Neuron (in vitro differentiated cells): ENCODE measurements around the gene TCF12.

Source experiments
- H2AFZ ChIP-seq: one replicate; pipeline ENCODE4 v1.6.1; 2013; ENCODE audit warnings: low read depth, mild to moderate bottlenecking, inconsistent platforms, low read length, moderate library complexity
- H3K27me3 ChIP-seq: one replicate; pipeline ENCODE4 v1.6.1; 2013; ENCODE audit warnings: low read length; ENCODE audit not compliant: insufficient read depth
- H3K36me3 ChIP-seq: one replicate; pipeline ENCODE4 v1.6.1; 2013; ENCODE audit warnings: low read length; ENCODE audit not compliant: insufficient read depth
- H3K4me1 ChIP-seq: one replicate; pipeline ENCODE4 v1.6.1; 2013; ENCODE audit warnings: low read length; ENCODE audit not compliant: insufficient read depth
- H3K4me3 ChIP-seq: 2 replicates; pipeline ENCODE4 v1.5.1; 2013; ENCODE audit warnings: mild to moderate bottlenecking, low read length, moderate library complexity
- H3K9me3 ChIP-seq: one replicate; pipeline ENCODE4 v1.6.1; 2013; ENCODE audit warnings: low read length

TCF12 gene

DNA sequence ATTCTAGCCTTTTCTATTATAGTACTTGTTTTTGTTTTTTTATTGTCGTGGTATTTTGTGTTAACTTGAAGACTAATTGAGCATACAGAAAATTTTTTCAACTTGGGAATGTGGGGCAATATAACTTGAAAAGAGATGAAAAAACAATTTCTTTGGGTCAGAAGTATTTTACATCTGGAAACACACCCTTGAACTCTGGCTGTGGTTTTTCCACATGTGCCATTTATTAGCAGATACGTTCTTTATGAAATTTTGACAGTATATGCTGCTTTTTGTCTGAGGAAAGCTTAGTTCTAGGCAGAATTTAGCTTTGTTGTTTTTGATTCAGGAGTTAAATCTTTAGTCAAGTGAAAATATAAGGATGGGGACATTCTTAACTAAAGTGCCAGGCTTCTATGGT is 44.7 kb downstream of the TCF12 start:
- Histone ChIP-seq H3K36me3 (no peaks in the 10 kb centered on the region), H3K27me3 (no peaks in the 10 kb centered on the region), H3K9me3 (no peaks in the 10 kb centered on the region), H3K4me1 (peaks cover 29% of the 10 kb centered on the region), H3K4me3 (no peak overlapping the region), H2AFZ (no peak overlapping the region)

GRCh38 chr15:56963710-56964109 is 45.3 kb downstream of the TCF12 start:
- H3K36me3 ChIP-seq: no peaks in the 10 kb centered on the region
- H3K4me1 ChIP-seq: peaks cover 24% of the 10 kb centered on the region
- H3K27me3 ChIP-seq: no peaks in the 10 kb centered on the region
- no peaks in the 10 kb centered on the region for H3K9me3 ChIP-seq
- H3K4me3 ChIP-seq: no peak overlapping the region
- no peak overlapping the region for H2AFZ ChIP-seq

- Histone ChIP-seq H3K36me3 (no peaks in the 10 kb centered on the region), H3K4me3 (no peak overlapping the region), H2AFZ (no peak overlapping the region), H3K9me3 (no peaks in the 10 kb centered on the region), H3K4me1 (peaks cover 24% of the 10 kb centered on the region), H3K27me3 (no peaks in the 10 kb centered on the region)
Measured at GRCh38 chr15:56964182-56964581, 45.7 kb downstream of the TCF12 start.

DNA sequence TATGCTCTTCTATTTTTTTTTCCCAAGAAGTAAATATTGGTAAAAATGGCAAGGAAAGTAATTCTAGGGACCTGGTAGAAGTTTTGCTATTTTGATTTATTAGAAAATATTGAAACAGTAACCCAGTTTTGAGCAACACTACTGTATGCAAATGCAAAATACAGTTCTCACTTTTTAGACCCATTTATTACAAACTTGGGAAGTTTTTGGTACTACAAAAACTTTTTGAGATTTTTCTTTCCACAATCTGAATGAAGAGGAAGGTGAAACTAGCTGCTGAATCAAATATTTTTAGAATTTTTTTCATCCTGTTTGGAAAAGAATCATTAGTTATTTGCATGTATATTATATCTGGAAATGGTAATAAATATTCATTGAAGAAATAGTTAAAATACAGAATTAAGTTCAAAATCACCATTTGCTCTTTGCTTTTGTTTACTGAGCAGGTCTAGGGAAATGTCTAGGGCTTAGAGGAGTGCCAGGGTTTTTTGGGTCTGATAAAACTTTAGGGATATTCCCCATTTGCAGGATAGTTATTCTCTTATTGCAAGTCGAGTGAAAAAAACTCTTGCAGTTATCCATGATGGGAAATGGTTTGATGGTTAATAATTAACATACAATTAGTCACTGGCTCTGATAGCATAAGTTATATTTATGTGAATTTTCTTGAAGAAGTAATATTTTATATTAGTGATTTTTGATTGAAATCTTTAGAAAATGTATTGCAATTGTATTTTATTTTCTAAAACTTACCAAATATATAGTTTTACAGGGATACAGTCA is 47.0 kb downstream of the TCF12 start:
- no peaks in the 10 kb centered on the region for H3K27me3 ChIP-seq
- no peak overlapping the region for H2AFZ ChIP-seq
- H3K36me3 ChIP-seq: no peaks in the 10 kb centered on the region
- peaks cover 24% of the 10 kb centered on the region for H3K4me1 ChIP-seq
- no peak overlapping the region for H3K4me3 ChIP-seq
- no peaks in the 10 kb centered on the region for H3K9me3 ChIP-seq

DNA sequence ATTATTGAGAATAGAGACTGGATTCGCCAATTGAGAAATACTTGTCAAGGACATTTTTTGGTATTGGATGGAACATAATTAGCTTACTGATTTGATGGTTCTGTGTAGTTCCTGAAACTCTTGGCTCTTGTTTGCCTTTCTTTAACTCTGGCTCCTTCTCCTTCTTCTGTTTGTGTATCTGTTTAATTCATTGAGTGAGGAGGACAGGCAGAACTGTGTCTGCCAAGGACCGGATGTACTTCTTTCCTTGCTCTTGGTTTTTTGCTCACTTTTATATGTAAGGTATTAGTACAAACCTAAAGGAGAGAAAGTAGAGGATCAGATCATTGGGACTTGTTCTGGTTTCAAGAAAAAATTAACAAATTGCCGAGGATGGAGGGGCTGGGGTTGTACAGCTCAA is 48.9 kb downstream of the TCF12 start:
- Histone ChIP-seq H3K4me1 (peaks cover 20% of the 10 kb centered on the region), H3K4me3 (no peak overlapping the region), H3K9me3 (no peaks in the 10 kb centered on the region), H2AFZ (no peak overlapping the region), H3K27me3 (no peaks in the 10 kb centered on the region), H3K36me3 (no peaks in the 10 kb centered on the region)

GRCh38 chr15:56968256-56968655 is 49.8 kb downstream of the TCF12 start:
- Histone ChIP-seq H3K4me3 (no peak overlapping the region), H3K9me3 (no peaks in the 10 kb centered on the region), H2AFZ (no peak overlapping the region), H3K27me3 (no peaks in the 10 kb centered on the region), H3K36me3 (no peaks in the 10 kb centered on the region), H3K4me1 (peaks cover 11% of the 10 kb centered on the region)

DNA sequence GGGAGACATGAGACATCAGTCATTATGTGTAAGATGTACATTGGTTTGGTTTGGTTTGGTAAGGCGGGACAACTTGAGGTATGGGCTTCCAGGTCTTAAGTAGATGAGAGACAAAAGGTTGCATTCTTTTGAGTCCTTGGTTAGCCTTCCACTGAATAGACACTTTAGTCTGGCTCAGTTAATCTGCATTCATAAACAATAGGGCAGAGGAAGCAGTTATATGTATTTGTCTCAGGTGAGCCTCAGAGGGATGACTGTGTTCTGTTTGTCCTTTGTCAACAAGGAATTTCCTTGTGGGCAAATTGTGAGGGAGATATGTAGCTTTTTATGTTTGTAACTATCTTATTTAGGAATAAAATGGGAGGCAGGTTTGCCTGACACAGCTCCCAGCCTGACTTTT is 50.4 kb downstream of the TCF12 start:
- Histone ChIP-seq H3K36me3 (no peaks in the 10 kb centered on the region), H3K4me3 (no peak overlapping the region), H3K27me3 (no peaks in the 10 kb centered on the region), H3K4me1 (peaks cover 6% of the 10 kb centered on the region), H3K9me3 (no peaks in the 10 kb centered on the region), H2AFZ (no peak overlapping the region)

- Histone ChIP-seq H3K27me3 (no peaks in the 10 kb centered on the region), H2AFZ (no peak overlapping the region), H3K4me3 (no peak overlapping the region), H3K4me1 (peaks cover under 1% of the 10 kb centered on the region), H3K9me3 (no peaks in the 10 kb centered on the region), H3K36me3 (no peaks in the 10 kb centered on the region)
Measured at GRCh38 chr15:56969265-56969895, 50.9 kb downstream of the TCF12 start.

GRCh38 chr15:56971571-56971970 is 53.1 kb downstream of the TCF12 start:
- H3K27me3 ChIP-seq: no peaks in the 10 kb centered on the region
- no peak overlapping the region for H2AFZ ChIP-seq
- no peaks in the 10 kb centered on the region for H3K4me1 ChIP-seq
- H3K4me3 ChIP-seq: no peak overlapping the region
- H3K36me3 ChIP-seq: no peaks in the 10 kb centered on the region
- no peaks in the 10 kb centered on the region for H3K9me3 ChIP-seq

DNA sequence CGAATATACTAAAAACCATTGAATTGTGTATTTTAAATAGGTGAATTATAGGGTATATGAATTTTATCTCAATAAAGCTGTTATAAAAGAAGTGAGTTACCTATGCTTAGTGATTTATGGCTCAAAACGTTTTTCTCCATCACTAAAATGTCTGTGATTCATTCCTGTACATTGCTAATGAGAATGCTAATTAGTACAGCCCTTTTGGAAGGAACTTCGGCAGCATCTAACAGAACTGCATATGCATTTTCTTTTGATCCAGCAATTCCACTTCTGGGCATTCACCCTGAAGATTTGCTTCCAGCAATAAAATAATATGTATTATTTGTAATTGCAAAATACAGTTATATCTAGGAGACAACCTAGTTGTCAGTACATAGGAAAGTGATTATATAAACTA is 53.6 kb downstream of the TCF12 start:
- no peak overlapping the region for H3K4me3 ChIP-seq

DNA sequence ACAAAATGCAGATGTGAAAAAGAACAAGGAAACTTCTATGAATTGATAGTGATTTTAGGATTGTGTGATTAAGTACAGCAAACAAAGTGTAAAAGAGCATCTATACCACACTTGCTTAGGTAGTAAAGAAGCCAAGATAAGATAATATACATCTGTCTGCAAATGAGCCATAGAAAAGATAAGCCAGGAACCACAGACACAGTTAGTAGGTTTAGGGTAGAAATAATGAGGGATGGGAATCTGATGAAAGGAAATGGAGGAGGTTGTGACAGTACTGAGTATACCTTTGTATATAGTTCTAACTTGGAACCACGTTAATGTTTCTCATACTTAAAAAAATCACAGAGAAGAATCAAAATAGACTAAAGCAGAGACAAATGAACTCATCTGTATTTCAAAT is 54.0 kb downstream of the TCF12 start:
- Histone ChIP-seq H3K27me3 (no peaks in the 10 kb centered on the region), H3K4me1 (no peaks in the 10 kb centered on the region), H3K36me3 (no peaks in the 10 kb centered on the region), H3K9me3 (no peaks in the 10 kb centered on the region), H2AFZ (no peak overlapping the region), H3K4me3 (no peak overlapping the region)

More for the DNA sequence above, 53.6 kb downstream of the TCF12 start:
- Histone ChIP-seq H3K36me3 (no peaks in the 10 kb centered on the region), H3K27me3 (no peaks in the 10 kb centered on the region), H2AFZ (no peak overlapping the region), H3K9me3 (no peaks in the 10 kb centered on the region), H3K4me1 (no peaks in the 10 kb centered on the region)

GRCh38 chr15:56973463-56973862 is 55.0 kb downstream of the TCF12 start:
- Histone ChIP-seq H3K4me3 (no peak overlapping the region), H3K27me3 (no peaks in the 10 kb centered on the region), H2AFZ (no peak overlapping the region), H3K9me3 (no peaks in the 10 kb centered on the region), H3K36me3 (no peaks in the 10 kb centered on the region), H3K4me1 (no peaks in the 10 kb centered on the region)

GRCh38 chr15:56977232-56977631 is 58.8 kb downstream of the TCF12 start:
- H2AFZ ChIP-seq: no peak overlapping the region
- H3K27me3 ChIP-seq: no peaks in the 10 kb centered on the region
- no peaks in the 10 kb centered on the region for H3K9me3 ChIP-seq
- no peaks in the 10 kb centered on the region for H3K36me3 ChIP-seq
- H3K4me1 ChIP-seq: no peaks in the 10 kb centered on the region
- no peak overlapping the region for H3K4me3 ChIP-seq
